Heart right ventricle (tissue), 16 donors: ENCODE data around the gene PPARG. TPM values are rescaled to one million over a fixed set of nuclear protein-coding genes. Genes with fewer than 3 reads are reported as not detected.

ENCODE experiments used
- ATAC-seq, 8 donors: fragments of 200-7000 bp; cut with Tn5 transposase; one replicate each; pipeline ENCODE4 v1.9.1; 2020; ENCODE audit warnings: mild to moderate bottlenecking in 8 of 8, moderate library complexity in 8 of 8, moderate number of reproducible peaks in 1 of 8
- DNase-seq, 2 donors: peaks; one replicate each; pipeline ENCODE4 v3.0.0-alpha.2; 2020
- H3K27ac ChIP-seq, 10 donors: fragments of 200-600 bp; sonication (generic) in 2 of 10; one replicate each; pipeline versions ENCODE4 v1.5.0 to v1.8.0; 2020 to 2022; ENCODE audit warnings: mild to moderate bottlenecking in 3 of 10
- H3K27me3 ChIP-seq, 7 donors: fragments of 200-600 bp; one replicate each; pipeline ENCODE4 v1.8.0; 2021 to 2022; ENCODE audit warnings: mild to moderate bottlenecking in 2 of 7
- H3K36me3 ChIP-seq, 9 donors: fragments of 200-600 bp; sonication (generic) in 1 of 9; one replicate each; pipeline versions ENCODE4 v1.5.0 to v1.8.0; 2020 to 2022; ENCODE audit warnings: mild to moderate bottlenecking in 2 of 9
- H3K4me1 ChIP-seq, 9 donors: fragments of 200-600 bp; sonication (generic) in 1 of 9; one replicate each; pipeline versions ENCODE4 v1.5.0 to v1.8.0; 2020 to 2022; ENCODE audit warnings: mild to moderate bottlenecking in 4 of 9
- H3K4me3 ChIP-seq, 10 donors: fragments of 200-600 bp; sonication (generic) in 2 of 10; one replicate each; pipeline versions ENCODE4 v1.5.0 to v1.8.0; 2020 to 2022; ENCODE audit warnings: mild to moderate bottlenecking in 7 of 10, moderate library complexity in 2 of 10
- H3K9me3 ChIP-seq, 11 donors: fragments of 200-600 bp in 10 of 11; sonication (generic) in 2 of 11; one replicate each; pipeline versions ENCODE4 v1.5.0 to v1.8.0; 2013 to 2022; ENCODE audit warnings: mild to moderate bottlenecking in 2 of 11, control low read depth in 1 of 11, moderate library complexity in 1 of 11
- WGBS, 2 donors: extraction: QIAGEN DNeasy Blood & Tissue Kit; methylation state at CpG; one replicate each; pipeline ENCODE4 v1.1.7; 2013; ENCODE audit warnings: inconsistent platforms in 1 of 2; 5-methylcytosine and 5-hydroxymethylcytosine counted together
- intact Hi-C, 10 donors: fragments of 100-400 bp; cut with DNase I; formaldehyde crosslinking; loops; one replicate each; pipeline versions ENCODE4 v1.11.1 to v1.14.2; 2022
- polyA plus RNA-seq, 2 donors: library from polyadenylated mRNA; stranded (reverse); fragments of 200-250 nt; gene quantifications; one replicate each; pipeline ENCODE4 v1.2.3, GENCODE V29; 2013
- total RNA-seq, 10 donors: library from RNA; stranded (reverse); fragmentation: NEBNext Ultra II Directional in 3 of 10; extraction: Animal tissue kit (Norgen Biotek cat#: 25700) in 3 of 10; gene quantifications; one replicate each; pipeline versions ENCODE4 v1.2.1 to v1.2.4, GENCODE V29; 2021 to 2023
- TF ChIP-seq, protein P1 (sequence below), 9 donors: fragments of 200-600 bp; sonication (generic) in 2 of 9; IDR thresholded peaks; one replicate each; pipeline versions ENCODE4 v1.5.0 to v1.8.0; 2021 to 2022; ENCODE audit warnings: antibody characterized with exemption in 9 of 9, mild to moderate bottlenecking in 5 of 9, moderate library complexity in 1 of 9
- donor health status: Arrhythmogenic right ventricular cardiomyopathy.
- donor health status: ischemic (EF 13 %, LVEDD 7.1; RV severe dilation, severe dysfunction).
- donor health status: healthy with polysubstance abuse.
- donor health status: DM: no; HTN: yes; CAD: no.
- donor health status: DM: no; HTN: no; CAD: no.
- donor health status: ischemic (EF 25% LVEDD 6.9; RV normal size, moderate dysfunction).
- donor health status: ischemic (EF 25% LVEDD 5.7; RV mildly dilated, moderate dysfunction).
- donor health status: healthy.
- donor health status: DM: yes; HTN: yes; CAD: no.
- donor health status: Ischemic cardiomyopathy.
- donor health status: ischemic (EF 35%, LVEDD 5.7; RV mildly dilated, moderate dysfunction).
- donor health status: nonischemic (EF 11% LVEDD 7.7; RV severe dilation, severe dysfunction).
- donor health status: DM: yes; HTN: yes; CAD: no.
- donor health status: PGD.
- donor health status: ischemic (EF 29% LVEDD 5.4; RV normal size, mild dysfunction).
- donor health status: nonischemic (EF 23%, LVEDD 6.1; RV moderate dilation, normal function).

PPARG gene
- total and polyA plus RNA-seq, 12 donors: 10.8 to 31.5 (median 14.6) TPM

DNA sequence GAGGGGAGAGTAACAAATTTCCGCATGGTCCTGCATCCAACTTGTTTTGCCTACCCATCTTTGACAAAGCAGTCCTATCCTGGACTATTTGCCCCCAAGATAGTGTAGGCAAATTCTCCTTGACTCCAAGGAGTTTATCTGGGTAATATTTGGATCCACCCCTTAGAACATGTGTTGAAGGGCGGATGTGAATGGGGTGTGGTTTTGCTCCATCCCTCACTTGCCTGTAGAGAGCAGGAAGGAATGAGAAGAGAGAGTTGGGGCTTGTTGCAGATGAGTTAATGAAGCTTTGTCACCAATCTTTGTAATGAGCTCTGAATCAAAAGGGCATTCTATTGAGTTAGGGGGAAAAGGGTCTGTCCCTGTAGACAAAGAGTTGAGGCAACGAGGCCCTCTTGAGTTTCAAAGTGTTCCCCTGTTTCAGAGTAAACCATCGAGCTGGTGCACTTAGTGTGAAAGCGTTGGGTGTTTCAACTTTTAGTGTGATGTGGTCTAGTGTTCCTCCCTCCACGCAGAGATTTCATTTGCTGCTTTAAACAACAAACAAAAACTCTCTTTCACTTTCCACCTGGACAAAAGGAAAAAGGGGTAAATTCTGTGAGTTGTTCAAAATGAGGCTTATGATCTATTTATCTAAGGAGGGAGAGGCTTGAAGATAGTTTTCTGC lies 42.2 kb upstream of the PPARG start:
- ATAC-seq (no peak), DNase-seq (no peak)
- WGBS, 2 donors: 73 to 76% methylated on average over 6 of the region's 6 CpGs
- Histone ChIP-seq H3K4me3 (no peak overlapping the region), H3K27ac (no peak overlapping the region), H3K36me3 (no peaks in the 10 kb centered on the region), H3K27me3 (peaks cover 0 to 14% (median 0%) of the 10 kb centered on the region in 7 donors), H3K9me3 (peaks cover 0 to 22% (median 9%) of the 10 kb centered on the region in 11 donors), H3K4me1 (no peaks in the 10 kb centered on the region)
- TF ChIP-seq, protein P1, sequence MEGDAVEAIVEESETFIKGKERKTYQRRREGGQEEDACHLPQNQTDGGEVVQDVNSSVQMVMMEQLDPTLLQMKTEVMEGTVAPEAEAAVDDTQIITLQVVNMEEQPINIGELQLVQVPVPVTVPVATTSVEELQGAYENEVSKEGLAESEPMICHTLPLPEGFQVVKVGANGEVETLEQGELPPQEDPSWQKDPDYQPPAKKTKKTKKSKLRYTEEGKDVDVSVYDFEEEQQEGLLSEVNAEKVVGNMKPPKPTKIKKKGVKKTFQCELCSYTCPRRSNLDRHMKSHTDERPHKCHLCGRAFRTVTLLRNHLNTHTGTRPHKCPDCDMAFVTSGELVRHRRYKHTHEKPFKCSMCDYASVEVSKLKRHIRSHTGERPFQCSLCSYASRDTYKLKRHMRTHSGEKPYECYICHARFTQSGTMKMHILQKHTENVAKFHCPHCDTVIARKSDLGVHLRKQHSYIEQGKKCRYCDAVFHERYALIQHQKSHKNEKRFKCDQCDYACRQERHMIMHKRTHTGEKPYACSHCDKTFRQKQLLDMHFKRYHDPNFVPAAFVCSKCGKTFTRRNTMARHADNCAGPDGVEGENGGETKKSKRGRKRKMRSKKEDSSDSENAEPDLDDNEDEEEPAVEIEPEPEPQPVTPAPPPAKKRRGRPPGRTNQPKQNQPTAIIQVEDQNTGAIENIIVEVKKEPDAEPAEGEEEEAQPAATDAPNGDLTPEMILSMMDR (IDR thresholded peaks at IDR 0.05): no peak
- intact Hi-C loops: no loop called here

DNA sequence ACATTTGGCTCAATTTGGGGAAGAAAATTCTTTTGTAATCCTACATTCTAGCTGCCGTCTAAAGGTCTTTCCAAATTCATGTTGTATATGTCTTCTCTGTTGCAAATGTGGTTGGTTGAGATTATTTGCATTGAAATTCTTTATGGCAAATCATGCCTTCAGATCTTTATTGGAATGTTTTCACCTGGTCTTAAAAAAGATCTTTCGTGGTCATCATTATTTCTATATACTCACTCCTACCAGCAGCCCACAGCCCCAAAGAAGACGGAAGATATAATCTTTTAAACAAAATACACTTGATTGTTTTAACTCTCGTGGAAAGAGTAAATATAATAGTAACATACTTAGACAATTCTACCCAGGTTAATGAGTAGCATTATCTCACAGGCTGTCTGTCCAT lies 41.5 kb upstream of the PPARG start:
- TF ChIP-seq, protein P1 (IDR thresholded peaks at IDR 0.05): no peak
- ATAC-seq (no peak), DNase-seq (no peak)
- H3K4me1 ChIP-seq: no peaks in the 10 kb centered on the region
- no peak overlapping the region for H3K4me3 ChIP-seq
- H3K27ac ChIP-seq: no peak overlapping the region
- intact Hi-C loops: no loop called here
- 85 to 86% methylated on average over 4 of the region's 4 CpGs for WGBS, 2 donors
- H3K9me3 ChIP-seq: peaks cover 0 to 19% (median 9%) of the 10 kb centered on the region in 11 donors
- H3K27me3 ChIP-seq: peaks cover 0 to 14% (median 0%) of the 10 kb centered on the region in 7 donors
- H3K36me3 ChIP-seq: no peaks in the 10 kb centered on the region

DNA sequence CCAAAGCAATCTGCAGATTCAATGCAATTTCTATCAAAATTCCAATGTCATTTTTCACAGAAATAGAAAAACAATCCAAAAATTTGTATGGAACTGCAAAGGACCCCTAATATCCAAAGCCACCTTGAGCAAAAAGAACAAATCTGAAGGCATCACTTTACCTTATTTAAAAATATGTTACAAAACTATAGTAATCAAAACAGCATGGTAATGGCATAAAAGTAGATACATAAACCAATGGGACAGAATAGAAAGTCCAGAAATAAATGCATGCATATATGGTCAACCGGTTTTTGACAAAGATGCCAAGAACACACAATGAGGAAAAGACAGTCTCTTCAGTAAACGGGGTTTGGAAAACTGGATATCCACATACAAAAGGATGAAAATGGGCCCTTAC lies 39.4 kb upstream of the PPARG start:
- DNase-seq (no peak), ATAC-seq (no peak)
- Histone ChIP-seq H3K4me1 (peaks cover 0 to 12% (median 0%) of the 10 kb centered on the region in 9 donors), H3K27me3 (peaks cover 0 to 5% (median 0%) of the 10 kb centered on the region in 7 donors), H3K4me3 (no peak overlapping the region), H3K27ac (no peak overlapping the region), H3K9me3 (peaks cover 0 to 19% (median 9%) of the 10 kb centered on the region in 11 donors), H3K36me3 (no peaks in the 10 kb centered on the region)
- intact Hi-C loops: no loop called here
- TF ChIP-seq, protein P1 (IDR thresholded peaks at IDR 0.05): no peak
- WGBS, 2 donors: 92 to 94% methylated on average over 2 of the region's 2 CpGs

DNA sequence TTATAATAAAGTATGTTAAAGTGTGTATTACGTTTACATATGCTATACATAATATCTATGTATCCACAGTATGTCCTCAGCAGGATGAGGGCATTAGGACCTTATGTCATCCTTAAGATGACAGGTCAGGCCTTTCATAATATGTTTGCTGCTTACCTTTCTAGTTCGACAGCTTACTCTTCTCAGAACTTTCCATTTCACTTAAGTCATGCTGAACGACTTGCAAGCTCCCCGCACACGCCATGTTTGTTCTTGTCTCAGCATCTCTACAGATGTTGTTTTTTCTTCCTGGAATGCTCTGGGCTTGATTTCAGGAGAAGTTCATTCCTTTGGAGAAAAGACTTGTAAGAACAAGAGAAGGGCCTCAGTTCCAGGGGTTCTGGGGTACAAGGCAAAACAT lies 36.0 kb upstream of the PPARG start:
- intact Hi-C loops: no loop called here
- Histone ChIP-seq H3K27me3 (no peaks in the 10 kb centered on the region), H3K36me3 (no peaks in the 10 kb centered on the region), H3K27ac (no peak overlapping the region), H3K4me1 (peaks cover 0 to 12% (median 0%) of the 10 kb centered on the region in 9 donors), H3K4me3 (no peak overlapping the region), H3K9me3 (peaks cover 0 to 19% (median 9%) of the 10 kb centered on the region in 11 donors)
- TF ChIP-seq, protein P1 (IDR thresholded peaks at IDR 0.05): no peak
- no peak for DNase-seq
- WGBS, 2 donors: 88 to 90% methylated on average over 5 of the region's 5 CpGs
- ATAC-seq: no peak
